Measurements from ENCODE around the gene TECPR2.

DNA sequence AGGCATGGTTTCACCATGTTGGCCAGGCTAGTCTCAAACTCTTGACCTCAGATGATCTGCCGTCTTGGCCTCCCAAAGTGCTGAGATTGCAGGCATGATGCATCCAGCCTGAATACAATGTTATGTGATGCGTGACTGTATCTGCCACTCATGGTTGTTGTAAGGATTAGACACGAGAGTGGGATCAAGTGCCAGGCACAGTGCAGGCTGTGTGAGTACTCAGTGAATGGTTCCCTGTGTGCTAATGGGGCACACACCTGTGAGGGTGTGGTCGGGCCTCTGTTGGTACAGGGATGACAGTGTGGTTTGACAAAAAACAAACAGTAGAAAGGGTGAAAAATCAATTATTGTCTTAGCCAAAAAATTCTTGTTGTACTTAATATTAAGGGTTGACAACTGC is 61.8 kb downstream of the TECPR2 start:
- no peak for TF ChIP-seq BHLHE40 (IDR thresholded peaks at IDR 0.05; ENCODE audit: borderline replicate concordance)
- TF ChIP-seq ELF4 (IDR thresholded peaks at IDR 0.05) = no peak
- TF ChIP-seq SP1 (IDR thresholded peaks at IDR 0.05) = no peak
- TF ChIP-seq TARDBP (IDR thresholded peaks at IDR 0.05) = no peak
- no peak for TF ChIP-seq L3MBTL2 (conservative IDR thresholded peaks at IDR 0.05)
- TF ChIP-seq FOXA1 (IDR thresholded peaks at IDR 0.05) = no peak
- no peak for TF ChIP-seq CTBP1 (IDR thresholded peaks at IDR 0.05; ENCODE audit: borderline replicate concordance)
- TF ChIP-seq SUZ12 (IDR thresholded peaks at IDR 0.05) = no peak
- TF ChIP-seq FOXM1 (IDR thresholded peaks at IDR 0.05; ENCODE audit: borderline replicate concordance) = no peak
- no peak for TF ChIP-seq NFRKB (IDR thresholded peaks at IDR 0.05)
- TF ChIP-seq FOXK2 (IDR thresholded peaks at IDR 0.05) = no peak

Measured in HEK293T (cell line).